Fibroblast of lung (primary cell): ENCODE measurements around the gene GGTLC1.

ENCODE experiments used
- CTCF ChIP-seq, 2 donors: IDR thresholded peaks in 1 of 2; conservative IDR thresholded peaks in 1 of 2; 1 replicate in 1 of 2; 2 replicates in 1 of 2; pipeline ENCODE4 v1.5.1; 2011 to 2012; ENCODE audit warnings: low read length in 2 of 2, control low read depth in 1 of 2, inconsistent platforms in 1 of 2, low read depth in 1 of 2, mild to moderate bottlenecking in 1 of 2
- EZH2 ChIP-seq: IDR thresholded peaks from 2 replicates; pipeline ENCODE4 v1.5.1; 2012; ENCODE audit warnings: low read length, control low read depth, mild to moderate bottlenecking; ENCODE audit errors: missing control alignments

DNA sequence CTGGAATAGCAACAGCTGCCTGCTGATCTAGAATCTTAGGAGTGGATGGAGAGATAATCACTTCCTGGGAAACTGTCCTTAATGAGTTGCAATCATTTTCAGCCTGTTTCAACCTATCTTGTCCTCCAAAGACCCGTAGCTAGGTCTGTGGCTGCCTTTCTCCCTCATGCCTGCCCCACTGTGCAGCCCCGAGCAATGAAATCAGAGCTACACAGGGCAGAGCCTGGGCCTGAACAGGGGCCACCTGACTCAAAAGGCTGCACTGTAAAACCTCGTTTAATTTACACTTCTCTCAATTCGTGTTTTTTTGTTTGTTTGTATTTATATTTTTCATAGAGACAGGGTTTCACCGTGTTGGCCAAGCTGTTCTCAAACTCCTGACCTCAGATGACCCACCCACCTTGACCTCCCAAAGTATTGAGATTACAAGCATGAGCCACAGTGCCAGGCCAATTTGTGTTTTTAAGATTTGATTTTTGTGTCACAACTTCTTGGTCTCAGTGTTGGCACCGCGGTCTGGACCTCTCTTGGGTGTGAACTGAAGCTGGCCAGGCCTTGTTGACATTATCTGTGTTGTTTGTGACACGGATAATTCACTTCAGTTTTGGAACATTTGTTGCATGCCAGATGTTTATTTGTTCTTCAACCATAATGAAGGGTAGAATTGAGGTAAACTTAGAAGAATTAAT lies 21.5 kb downstream of the GGTLC1 start:
- TF ChIP-seq CTCF (conservative IDR thresholded peaks at IDR 0.05 in 1 of 2, IDR thresholded peaks at IDR 0.05 in 1 of 2; ENCODE audit: low read depth in 1 of 2, low read length in 2 of 2) (no peak), EZH2 (no peak)
